Right renal pelvis (tissue), 4 donors: ENCODE measurements around the gene TBC1D1. TPM values are rescaled to one million over a fixed set of nuclear protein-coding genes. Genes with fewer than 3 reads are reported as not detected.

Experiments
- DNase-seq, 4 donors: peaks; one replicate each; pipeline ENCODE4 v3.0.0-alpha.2; 2013; ENCODE audit warnings: low read depth in 4 of 4, low spot score in 3 of 4, missing footprints in 1 of 4
- polyA plus RNA-seq, 4 donors: library from polyadenylated mRNA; unstranded; fragments of 120-200 nt; gene quantifications; one replicate each; pipeline ENCODE4 v1.2.1, GENCODE V29; 2013; ENCODE audit not compliant: insufficient read length in 4 of 4

The TBC1D1 gene
- polyA plus RNA-seq, 4 donors, result 174 to 197 (median 180) TPM

- no peak for DNase-seq
These were observed 5.9 kb upstream of the TBC1D1 start for GRCh38 chr4:37884855-37885487.

- no peak for DNase-seq
These were observed 5.4 kb upstream of the TBC1D1 start for GRCh38 chr4:37885496-37885895.

GRCh38 chr4:37889849-37890800 is 759 bp upstream of the TBC1D1 start:
- DNase-seq, result no peak

- no peak for DNase-seq
These were observed 626 bp downstream of the TBC1D1 start for GRCh38 chr4:37891260-37892159.

GRCh38 chr4:37892641-37893040 is 1.8 kb downstream of the TBC1D1 start:
- no peak for DNase-seq

GRCh38 chr4:37893164-37893563 is 2.3 kb downstream of the TBC1D1 start:
- DNase-seq, result no peak

- DNase-seq, result no peak
These were observed 4.4 kb downstream of the TBC1D1 start for GRCh38 chr4:37895271-37895670.

- no peak for DNase-seq
These were observed 5.4 kb downstream of the TBC1D1 start for GRCh38 chr4:37896206-37896860.

- DNase-seq, result no peak
These were observed 11.3 kb downstream of the TBC1D1 start for GRCh38 chr4:37902212-37902611.

- DNase-seq, result no peak
These were observed 12.1 kb downstream of the TBC1D1 start for GRCh38 chr4:37902738-37903693.

GRCh38 chr4:37903901-37904300 is 13.0 kb downstream of the TBC1D1 start:
- no peak for DNase-seq

GRCh38 chr4:37904824-37905223 is 13.9 kb downstream of the TBC1D1 start:
- DNase-seq, result no peak

- DNase-seq, result no peak
These were observed 14.8 kb downstream of the TBC1D1 start for GRCh38 chr4:37905533-37906169.

- no peak for DNase-seq
These were observed 17.8 kb downstream of the TBC1D1 start for GRCh38 chr4:37908488-37909331.

GRCh38 chr4:37909332-37910090 is 18.6 kb downstream of the TBC1D1 start:
- no peak for DNase-seq

GRCh38 chr4:37910091-37910486 is 19.2 kb downstream of the TBC1D1 start:
- no peak for DNase-seq

- no peak for DNase-seq
These were observed 23.7 kb downstream of the TBC1D1 start for GRCh38 chr4:37914539-37914938.
